ENCODE results near the gene IGIP. TPM values are rescaled to one million over a fixed set of nuclear protein-coding genes. Genes with fewer than 3 reads are reported as not detected.

IGIP gene
- total and polyA plus RNA-seq, 2 donors (not counting 3 experiments of a cell fraction or from before 2014, with no cell fraction given) = 0.86 to 3.3 TPM

- Histone ChIP-seq H3K9ac (replicated peaks; ENCODE audit: extremely low read depth, insufficient read depth, low read length) (no peak overlapping the region), H3K79me2 (ENCODE audit: control insufficient read depth, insufficient read depth, low read length) (no peaks in the 10 kb centered on the region), H3K27ac (ENCODE audit: insufficient read depth, low read depth, low read length) (no peak overlapping the region), H3K36me3 (ENCODE audit: control insufficient read depth in 2 of 2, extremely low read depth in 1 of 2, insufficient read depth in 2 of 2, low read length in 2 of 2) (no peaks in the 10 kb centered on the region), H3K27me3 (ENCODE audit: control insufficient read depth in 2 of 2, insufficient read depth in 2 of 2, low read length in 2 of 2) (no peaks in the 10 kb centered on the region), H3K4me2 (ENCODE audit: insufficient read depth, low read length) (no peak overlapping the region), H3K4me3 (replicated peaks in 1 of 3; ENCODE audit: insufficient read depth in 1 of 3, low read depth in 1 of 3, low read length in 3 of 3) (no peak overlapping the region), H3K9me3 (replicated peaks; ENCODE audit: control insufficient read depth, insufficient read depth, low read length) (no peaks in the 10 kb centered on the region), H3K4me1 (ENCODE audit: control insufficient read depth, extremely low read depth, insufficient read depth, low read length) (no peaks in the 10 kb centered on the region), H3K9me1 (replicated peaks; ENCODE audit: control insufficient read depth, extremely low read depth, insufficient read depth, low read length) (no peaks in the 10 kb centered on the region), H4K20me1 (replicated peaks; ENCODE audit: control insufficient read depth, extremely low read depth, insufficient read depth, low read length) (no peaks in the 10 kb centered on the region), H2AFZ (ENCODE audit: low read depth, low read length) (no peak overlapping the region)
- TF ChIP-seq GATA2 (IDR thresholded peaks at IDR 0.05; ENCODE audit: insufficient read depth, insufficient read length, low read depth, low read length) (no peak), POLR2AphosphoS5 (IDR thresholded peaks at IDR 0.05; ENCODE audit: insufficient read depth, low read depth, low read length) (no peak), POLR2A (IDR thresholded peaks at IDR 0.05; ENCODE audit: low read depth, low read length) (no peak), EZH2 (IDR thresholded peaks at IDR 0.05; ENCODE audit: borderline replicate concordance, low read depth, low read length, severe bottlenecking) (no peak), FOS (IDR thresholded peaks at IDR 0.05; ENCODE audit: borderline replicate concordance, insufficient read depth, low read length) (no peak), MYC (IDR thresholded peaks at IDR 0.05; ENCODE audit: low read depth, low read length) (no peak), MAX (IDR thresholded peaks at IDR 0.05; ENCODE audit: insufficient read depth, insufficient read length) (no peak), CTCF (IDR thresholded peaks at IDR 0.05; ENCODE audit: extremely low read depth in 1 of 2, insufficient read depth in 1 of 2, low read depth in 1 of 2, low read length in 2 of 2) (no peak), JUN (IDR thresholded peaks at IDR 0.05; ENCODE audit: borderline replicate concordance, insufficient read depth, insufficient read length, low read depth) (no peak)
- intact Hi-C loops (cut with micrococcal nuclease) (no loop called here), dilution Hi-C loops (cut with MboI; ENCODE audit: extremely low pct_ligation_motif_present, low sequenced_read_pairs) (no loop called here)
- POLR2A ChIA-PET = no interaction called here
- DNase-seq (ENCODE audit: low read depth, low spot score) = no peak
- no TSS peak for BruUV-seq (replicated peaks)
- FAIRE-seq = no peak
- CTCF ChIA-PET = interaction anchor here (0.6 to 13.1 kb wide), 3 partner anchors 16 to 858 kb away, joined by 3 to 141 read pairs (median 57); no protein-coding TSS in a partner anchor
Measured at GRCh38 chr5:140162275-140162674, 36.5 kb downstream of the IGIP start.

Data from endothelial cell of umbilical vein (primary cell).